Rectal smooth muscle tissue (tissue), 1 donor: ENCODE measurements around the gene MCFD2.
"Not testable (repeated sequence)": the region's sequence is repeated elsewhere in the genome, so short reads cannot be mapped to it uniquely, and the experiment has no call there.

Experiments used
- H3K27ac ChIP-seq: one replicate; pipeline ENCODE4 v1.7.0; 2013; ENCODE audit warnings: low read depth, low read length, inconsistent platforms
- H3K27me3 ChIP-seq: one replicate; pipeline ENCODE4 v1.7.0; 2013; ENCODE audit warnings: low read length; ENCODE audit not compliant: control insufficient read depth, insufficient read depth
- H3K36me3 ChIP-seq: one replicate; pipeline ENCODE4 v1.7.0; 2013; ENCODE audit warnings: low read length; ENCODE audit not compliant: control insufficient read depth, insufficient read depth
- H3K4me1 ChIP-seq: one replicate; pipeline ENCODE4 v1.7.0; 2013; ENCODE audit warnings: low read length; ENCODE audit not compliant: control insufficient read depth, insufficient read depth
- H3K4me3 ChIP-seq: one replicate; pipeline ENCODE4 v1.7.0; 2013; ENCODE audit warnings: low read length
- H3K9ac ChIP-seq: one replicate; pipeline ENCODE4 v1.7.0; 2013; ENCODE audit warnings: low read length

The MCFD2 gene

DNA sequence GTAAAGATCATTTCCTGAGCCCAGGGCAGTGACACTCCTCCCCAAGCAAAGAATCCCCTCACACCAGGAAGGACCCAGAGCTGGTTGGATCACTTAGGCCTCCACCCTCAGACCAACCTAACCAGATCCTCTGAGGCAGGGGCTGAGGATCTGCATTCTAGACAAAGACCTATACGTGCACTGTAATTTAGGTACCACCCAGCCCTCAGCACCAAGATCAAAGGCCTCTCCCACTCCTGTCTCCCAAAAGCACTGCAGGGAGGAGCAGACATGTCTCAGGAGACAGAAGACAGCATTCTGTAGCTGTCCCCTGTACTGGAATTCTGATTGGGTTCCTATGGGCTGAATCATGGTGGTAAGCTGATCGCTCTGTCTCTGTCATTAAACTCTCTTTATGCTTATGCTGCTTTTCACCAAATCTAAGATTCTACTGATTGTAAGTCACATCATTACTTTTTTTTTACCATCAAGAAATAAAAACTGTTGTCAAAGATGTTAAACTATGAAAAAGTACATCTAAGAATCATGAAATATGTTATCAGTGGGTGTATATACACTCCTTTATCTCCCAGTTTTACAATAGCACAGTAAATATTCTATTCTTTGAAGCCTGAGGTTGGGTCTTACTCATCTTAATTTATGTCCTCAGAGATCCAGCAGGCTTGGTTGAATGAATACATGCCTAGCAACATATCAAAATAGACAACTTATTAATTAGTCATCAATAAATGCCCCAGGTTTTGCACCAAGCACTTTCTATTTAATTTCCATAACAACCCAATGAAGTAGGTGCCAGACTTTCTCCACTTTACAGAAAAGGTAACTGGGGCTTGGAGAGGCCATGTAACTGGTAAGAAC lies 28.3 kb downstream of the MCFD2 start:
- no peak overlapping the region for H3K4me3 ChIP-seq
- H3K36me3 ChIP-seq = no peaks in the 10 kb centered on the region
- peak overlapping the region; percentile 22 for H3K9ac ChIP-seq
- H3K27me3 ChIP-seq = no peaks in the 10 kb centered on the region
- no peaks in the 10 kb centered on the region for H3K4me1 ChIP-seq
- no peak overlapping the region for H3K27ac ChIP-seq

DNA sequence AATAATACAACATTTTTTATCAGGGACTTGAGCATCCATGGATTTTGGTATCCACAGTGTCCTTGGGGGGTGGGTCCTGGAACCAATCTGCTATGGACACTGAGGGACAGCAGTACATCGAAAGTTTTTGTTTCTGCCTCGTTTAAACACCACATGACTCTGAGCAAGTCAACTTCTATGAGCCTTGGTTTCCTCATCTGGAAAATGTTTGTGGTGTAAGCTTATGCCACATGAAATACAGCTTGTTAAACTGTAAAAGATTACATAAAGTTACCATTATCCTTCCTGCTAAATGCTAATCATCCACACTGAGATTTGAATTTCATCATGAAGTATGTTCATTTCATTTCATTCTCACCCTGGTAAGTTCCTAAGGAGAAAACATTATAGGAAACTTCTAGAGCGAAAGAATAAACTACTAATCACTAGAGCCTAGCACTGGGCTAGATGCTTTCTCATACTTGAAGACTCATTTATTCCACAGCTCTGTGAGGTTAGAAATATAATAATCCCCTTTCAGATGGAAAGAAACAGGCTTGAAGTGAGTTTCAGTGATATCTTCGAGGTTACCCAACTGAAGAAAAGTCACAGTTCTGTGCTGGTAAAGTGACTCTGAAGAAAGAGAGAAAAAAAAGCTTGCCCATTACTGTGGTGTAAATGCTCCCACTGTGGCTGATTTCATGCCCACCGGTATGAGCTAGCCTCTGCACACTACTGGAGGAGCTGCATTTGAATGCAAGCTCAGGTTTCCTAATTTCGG lies 29.2 kb downstream of the MCFD2 start:
- H3K9ac ChIP-seq = no peak overlapping the region
- no peak overlapping the region for H3K4me3 ChIP-seq
- H3K36me3 ChIP-seq = no peaks in the 10 kb centered on the region
- H3K27ac ChIP-seq = no peak overlapping the region
- H3K4me1 ChIP-seq = no peaks in the 10 kb centered on the region
- H3K27me3 ChIP-seq = no peaks in the 10 kb centered on the region

DNA sequence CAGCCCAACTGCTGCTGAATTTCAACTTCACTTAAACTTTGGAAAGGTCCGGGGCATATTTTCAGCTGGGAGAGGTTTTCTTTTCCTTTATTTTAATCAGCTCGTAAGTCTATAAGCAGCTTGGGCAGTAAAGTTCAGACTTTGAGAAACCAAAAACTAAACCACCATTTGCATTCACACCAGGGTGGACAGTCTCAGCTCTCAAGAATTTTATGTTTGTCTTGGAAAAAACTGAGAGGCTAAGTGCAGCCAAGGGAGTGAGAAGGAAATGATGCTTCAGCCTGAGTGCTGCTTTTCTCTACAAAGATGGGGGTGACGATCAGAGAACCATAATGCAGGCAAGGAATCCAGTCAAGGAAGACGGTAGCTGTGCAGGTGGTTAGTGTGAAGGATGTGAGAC lies 30.2 kb downstream of the MCFD2 start:
- H3K27ac ChIP-seq = no peak overlapping the region
- H3K9ac ChIP-seq = no peak overlapping the region
- H3K27me3 ChIP-seq = no peaks in the 10 kb centered on the region
- no peaks in the 10 kb centered on the region for H3K4me1 ChIP-seq
- no peaks in the 10 kb centered on the region for H3K36me3 ChIP-seq
- no peak overlapping the region for H3K4me3 ChIP-seq

DNA sequence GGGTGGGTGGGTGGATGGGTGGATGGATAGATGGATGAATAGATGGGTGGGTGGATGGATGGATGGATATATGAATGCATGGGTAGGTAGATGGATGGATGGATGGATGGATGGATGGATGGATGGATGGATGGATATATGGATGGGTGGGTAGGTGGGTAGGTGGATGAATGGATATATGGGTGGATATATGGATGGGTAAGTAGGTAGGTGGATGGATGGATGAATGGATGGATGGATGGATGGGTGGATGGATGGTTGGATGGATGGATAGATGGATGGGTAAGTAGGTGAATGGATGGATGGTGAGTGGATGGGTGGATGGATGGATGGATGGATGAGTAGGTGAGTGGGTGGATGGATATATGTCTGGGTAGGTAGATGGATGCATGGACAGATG lies 36.1 kb downstream of the MCFD2 start:
- Histone ChIP-seq H3K4me3 (no peak overlapping the region), H3K27ac (no peak overlapping the region), H3K9ac (no peak overlapping the region), H3K36me3 (no peaks in the 10 kb centered on the region), H3K4me1 (peaks cover 15% of the 10 kb centered on the region), H3K27me3 (no peaks in the 10 kb centered on the region)

DNA sequence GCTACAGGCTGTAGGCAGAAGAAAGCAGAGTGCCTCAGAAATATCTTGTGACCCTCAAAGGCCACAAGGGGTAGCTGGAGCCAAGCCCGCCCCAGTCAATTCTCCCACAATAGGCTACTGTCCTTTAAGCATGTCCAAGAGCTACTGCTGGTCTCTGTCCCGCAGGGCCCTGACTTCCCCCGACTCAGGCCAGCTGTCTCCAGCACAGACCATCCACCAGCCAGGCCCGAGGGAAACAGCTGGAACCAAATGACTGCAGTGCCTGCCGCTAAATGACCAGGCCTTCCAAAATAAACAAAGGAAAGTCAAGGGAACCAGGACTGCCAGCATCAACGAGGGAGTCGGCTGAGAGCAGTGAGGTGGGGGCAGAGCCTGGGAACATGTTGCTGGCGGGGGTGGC lies 36.7 kb downstream of the MCFD2 start:
- Histone ChIP-seq H3K9ac (no peak overlapping the region), H3K27ac (no peak overlapping the region), H3K27me3 (no peaks in the 10 kb centered on the region), H3K4me3 (no peak overlapping the region), H3K4me1 (peaks cover 21% of the 10 kb centered on the region), H3K36me3 (no peaks in the 10 kb centered on the region)

DNA sequence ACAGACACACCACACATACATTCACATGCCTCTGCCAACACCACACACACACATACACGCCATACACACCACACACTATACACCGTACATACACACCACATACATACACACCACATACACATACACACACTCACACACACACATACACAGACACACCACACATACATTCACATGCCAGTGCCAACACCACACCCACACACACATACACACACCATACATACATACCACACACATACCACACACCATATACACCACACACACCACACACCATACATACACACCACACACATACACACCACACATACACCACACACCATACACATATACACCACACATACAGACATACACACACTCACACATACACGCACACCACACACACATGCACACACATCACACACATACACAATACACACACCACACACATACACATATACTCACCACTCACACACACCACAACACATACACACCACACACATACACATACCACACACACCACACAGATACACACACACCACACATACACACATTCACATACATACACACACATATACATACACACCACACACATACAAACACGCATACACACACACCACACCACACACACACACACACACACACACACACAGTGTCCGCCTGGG lies 37.2 kb downstream of the MCFD2 start:
- Histone ChIP-seq H3K4me3 (no peak overlapping the region), H3K27ac (no peak overlapping the region), H3K4me1 (peaks cover 26% of the 10 kb centered on the region), H3K36me3 (no peaks in the 10 kb centered on the region), H3K9ac (no peak overlapping the region), H3K27me3 (no peaks in the 10 kb centered on the region)

DNA sequence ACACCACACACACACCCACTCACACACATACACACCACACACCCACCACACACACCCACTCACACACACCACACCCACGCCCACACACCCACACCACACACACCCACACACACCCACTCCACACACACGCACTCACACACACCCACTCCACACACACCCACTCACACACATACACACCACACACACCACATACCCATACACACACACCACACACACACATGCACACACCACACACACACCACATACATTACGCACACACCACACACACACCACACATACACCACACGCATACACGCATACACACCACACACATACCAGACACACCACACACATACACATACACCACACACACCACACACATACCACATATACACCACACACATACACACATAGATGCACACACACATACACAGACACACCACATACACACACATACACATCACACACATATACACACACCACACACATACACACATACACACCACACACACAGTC lies 37.9 kb downstream of the MCFD2 start:
- peaks cover 33% of the 10 kb centered on the region for H3K4me1 ChIP-seq
- no peak overlapping the region for H3K27ac ChIP-seq
- H3K4me3 ChIP-seq = no peak overlapping the region
- no peaks in the 10 kb centered on the region for H3K36me3 ChIP-seq
- no peak overlapping the region for H3K9ac ChIP-seq
- H3K27me3 ChIP-seq = no peaks in the 10 kb centered on the region

DNA sequence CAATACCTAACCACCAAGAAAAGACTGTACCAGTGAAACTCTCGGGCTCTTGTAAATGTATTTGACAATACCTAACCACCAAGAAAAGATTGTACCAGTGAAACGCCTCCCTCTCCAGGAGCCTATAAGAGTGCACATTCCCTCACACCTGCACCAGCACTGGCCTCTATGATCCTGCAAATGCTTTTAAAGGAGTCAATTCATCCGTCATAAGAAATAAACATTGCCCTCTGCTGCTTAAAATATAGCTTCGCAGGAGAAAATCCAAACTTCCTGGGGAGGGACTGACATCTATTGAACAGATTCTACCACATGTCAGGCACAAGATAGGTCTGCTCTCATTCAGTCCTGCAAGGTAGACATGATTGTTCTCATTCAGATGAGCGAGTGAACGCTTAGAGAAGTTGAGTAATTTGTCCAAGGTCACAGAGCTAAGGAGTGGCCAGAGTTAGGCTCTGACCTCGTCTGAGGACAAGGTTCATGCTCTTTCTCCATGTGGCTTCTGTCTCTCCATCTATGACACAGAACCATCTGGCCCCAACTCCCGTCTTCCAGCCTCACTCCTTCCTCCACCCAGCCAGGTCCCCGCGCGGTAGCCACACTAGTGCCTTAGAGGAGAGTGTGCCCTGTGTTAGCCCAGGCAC lies 38.7 kb downstream of the MCFD2 start:
- H3K4me1 ChIP-seq = peaks cover 33% of the 10 kb centered on the region
- H3K27ac ChIP-seq = peak overlapping the region; percentile 33
- H3K27me3 ChIP-seq = no peaks in the 10 kb centered on the region
- no peak overlapping the region for H3K9ac ChIP-seq
- H3K36me3 ChIP-seq = no peaks in the 10 kb centered on the region
- no peak overlapping the region for H3K4me3 ChIP-seq

DNA sequence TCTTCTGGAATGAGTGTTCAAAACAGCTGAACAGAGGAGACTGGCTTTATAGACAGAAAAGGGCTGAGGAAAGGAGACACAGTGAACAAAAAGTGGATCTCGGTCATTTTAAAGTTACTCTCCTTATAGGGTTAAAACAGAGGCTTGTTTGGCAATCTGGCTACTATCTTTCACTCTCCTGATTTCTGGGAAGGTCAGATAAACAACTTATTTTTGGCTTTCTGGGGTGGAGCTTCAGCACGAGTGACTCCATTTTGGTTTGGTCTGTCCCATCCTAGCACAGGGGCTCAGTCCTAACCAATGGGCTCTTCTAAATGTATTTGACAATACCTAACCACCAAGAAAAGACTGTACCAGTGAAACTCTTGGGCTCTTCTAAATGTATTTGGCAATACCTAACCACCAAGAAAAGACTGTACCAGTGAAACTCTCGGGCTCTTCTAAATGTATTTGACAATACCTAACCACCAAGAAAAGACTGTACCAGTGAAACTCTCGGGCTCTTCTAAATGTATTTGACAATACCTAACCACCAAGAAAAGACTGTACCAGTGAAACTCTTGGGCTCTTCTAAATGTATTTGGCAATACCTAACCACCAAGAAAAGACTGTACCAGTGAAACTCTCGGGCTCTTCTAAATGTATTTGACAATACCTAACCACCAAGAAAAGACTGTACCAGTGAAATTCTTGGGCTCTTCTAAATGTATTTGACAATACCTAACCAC lies 39.5 kb downstream of the MCFD2 start:
- not testable (repeated sequence) for H3K4me3 ChIP-seq, H3K27me3 ChIP-seq, H3K36me3 ChIP-seq, H3K9ac ChIP-seq
- peaks cover 33% of the 10 kb centered on the region for H3K4me1 ChIP-seq
- peak overlapping the region; percentile 21 for H3K27ac ChIP-seq

DNA sequence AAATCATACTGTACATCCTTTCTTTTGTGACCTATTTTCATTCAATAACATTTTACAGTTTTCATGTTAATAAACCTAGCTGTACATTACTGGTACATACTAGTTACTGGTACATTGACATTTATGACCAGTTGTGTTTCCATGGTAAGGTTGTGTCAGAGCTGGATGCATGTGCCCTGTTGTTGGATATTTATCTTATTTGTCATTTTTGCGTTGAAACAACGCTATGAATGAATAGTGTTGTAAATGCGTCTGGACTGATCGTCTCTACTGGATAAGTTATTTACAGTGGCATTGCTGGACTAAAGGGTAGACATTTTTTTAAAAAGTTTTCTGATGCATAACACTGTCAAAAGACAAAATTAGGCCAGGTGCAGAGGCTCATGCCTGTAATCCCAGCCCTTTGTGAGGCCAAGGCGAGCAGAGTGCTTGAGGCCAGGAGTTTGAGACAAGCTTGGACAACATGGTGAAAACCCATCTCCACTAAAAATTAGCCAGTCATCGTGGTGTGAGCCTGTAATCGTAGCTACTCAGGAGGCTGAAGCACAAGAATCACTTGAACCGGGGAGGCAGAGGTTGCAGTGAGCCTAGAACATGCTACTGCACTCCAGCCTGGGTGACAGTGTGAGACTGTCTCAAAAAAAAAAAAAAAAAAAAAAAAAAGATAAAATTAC lies 40.2 kb downstream of the MCFD2 start:
- no peaks in the 10 kb centered on the region for H3K36me3 ChIP-seq
- no peaks in the 10 kb centered on the region for H3K27me3 ChIP-seq
- no peak overlapping the region for H3K9ac ChIP-seq
- H3K27ac ChIP-seq = peak overlapping the region; percentile 44
- H3K4me3 ChIP-seq = no peak overlapping the region
- peaks cover 33% of the 10 kb centered on the region for H3K4me1 ChIP-seq

DNA sequence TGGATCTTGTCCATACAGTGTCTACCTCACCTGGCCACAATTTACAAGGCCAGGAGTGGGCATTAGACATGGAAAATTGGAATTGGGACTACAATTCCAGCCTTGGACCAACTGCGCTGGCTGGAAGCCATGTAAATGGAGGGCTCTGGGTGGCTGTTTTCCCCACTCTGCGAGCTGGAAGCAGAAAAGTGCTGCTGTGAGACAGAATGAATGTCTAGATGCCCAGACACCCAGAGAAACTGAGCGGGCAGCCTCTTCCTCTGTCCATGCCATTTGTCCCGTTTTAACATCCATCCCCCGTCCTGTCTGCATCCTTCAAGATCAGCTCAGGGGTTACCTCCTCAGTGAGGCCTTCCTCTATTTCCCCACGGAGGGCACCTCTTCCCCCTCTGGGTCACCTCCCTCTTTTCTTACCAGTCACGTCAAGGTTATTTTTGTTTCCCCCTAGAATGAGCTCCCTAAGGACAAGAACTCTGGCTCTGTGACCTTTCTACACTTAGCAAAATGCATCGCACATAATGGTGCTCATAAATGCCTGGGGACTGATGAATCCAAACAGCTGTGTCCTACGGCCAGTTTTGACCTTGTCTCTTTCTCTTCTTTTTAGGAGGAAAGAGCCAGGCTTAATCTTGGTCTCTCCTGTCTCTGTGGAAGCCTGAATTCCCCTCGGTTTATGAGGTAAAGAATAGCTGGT lies 41.2 kb downstream of the MCFD2 start:
- H3K27me3 ChIP-seq = no peaks in the 10 kb centered on the region
- H3K4me1 ChIP-seq = peaks cover 33% of the 10 kb centered on the region
- H3K27ac ChIP-seq = peak overlapping the region; percentile 64
- H3K36me3 ChIP-seq = no peaks in the 10 kb centered on the region
- no peak overlapping the region for H3K4me3 ChIP-seq
- H3K9ac ChIP-seq = no peak overlapping the region
